T-helper 17 cell (primary cell): Measurements from ENCODE around the gene MGAT4A. TPM values are rescaled to one million over a fixed set of nuclear protein-coding genes. Genes with fewer than 3 reads are reported as not detected.
A peak's percentile ranks its signal among the peaks of the same experiment; 100 is the strongest.

Source experiments
- ATAC-seq: fragments of 150-1000 bp; cut with Tn5 transposase; 2 replicates; pipeline ENCODE4 v1.10.0; 2021; ENCODE audit warnings: mild to moderate bottlenecking, moderate library complexity
- DNase-seq, 3 donors: peaks; one replicate each; pipeline versions ENCODE4 v3.0.0 to v3.0.0-alpha.2; 2020 to 2021
- H3K9me3 ChIP-seq: one replicate; pipeline ENCODE4 v1.7.0; 2013; ENCODE audit warnings: low read length, mild to moderate bottlenecking; ENCODE audit not compliant: control insufficient read depth, poor library complexity, severe bottlenecking
- H3K27ac Mint-ChIP-seq: one replicate; pipeline ENCODE4 v1.8.0; 2022; ENCODE audit warnings: mild to moderate bottlenecking, moderate library complexity, mixed read lengths
- H3K27me3 Mint-ChIP-seq: one replicate; pipeline ENCODE4 v1.8.0; 2022; ENCODE audit warnings: mixed read lengths
- H3K36me3 Mint-ChIP-seq: one replicate; pipeline ENCODE4 v1.8.0; 2022; ENCODE audit warnings: low read depth, mixed read lengths
- H3K4me1 Mint-ChIP-seq: one replicate; pipeline ENCODE4 v1.8.0; 2022; ENCODE audit warnings: mild to moderate bottlenecking, mixed read lengths
- H3K4me3 Mint-ChIP-seq: one replicate; pipeline ENCODE4 v1.8.0; 2022; ENCODE audit warnings: mild to moderate bottlenecking, moderate library complexity, mixed read lengths
- total RNA-seq, 4 donors: library from RNA in 2 of 4; stranded (reverse) in 2 of 4; gene quantifications; one replicate each; pipeline ENCODE4 v1.2.3 and lab custom pipeline; 2022 to 2026

The MGAT4A gene
- total RNA-seq, 2 donors from 2014 or later, result 187 to 205 TPM

DNA sequence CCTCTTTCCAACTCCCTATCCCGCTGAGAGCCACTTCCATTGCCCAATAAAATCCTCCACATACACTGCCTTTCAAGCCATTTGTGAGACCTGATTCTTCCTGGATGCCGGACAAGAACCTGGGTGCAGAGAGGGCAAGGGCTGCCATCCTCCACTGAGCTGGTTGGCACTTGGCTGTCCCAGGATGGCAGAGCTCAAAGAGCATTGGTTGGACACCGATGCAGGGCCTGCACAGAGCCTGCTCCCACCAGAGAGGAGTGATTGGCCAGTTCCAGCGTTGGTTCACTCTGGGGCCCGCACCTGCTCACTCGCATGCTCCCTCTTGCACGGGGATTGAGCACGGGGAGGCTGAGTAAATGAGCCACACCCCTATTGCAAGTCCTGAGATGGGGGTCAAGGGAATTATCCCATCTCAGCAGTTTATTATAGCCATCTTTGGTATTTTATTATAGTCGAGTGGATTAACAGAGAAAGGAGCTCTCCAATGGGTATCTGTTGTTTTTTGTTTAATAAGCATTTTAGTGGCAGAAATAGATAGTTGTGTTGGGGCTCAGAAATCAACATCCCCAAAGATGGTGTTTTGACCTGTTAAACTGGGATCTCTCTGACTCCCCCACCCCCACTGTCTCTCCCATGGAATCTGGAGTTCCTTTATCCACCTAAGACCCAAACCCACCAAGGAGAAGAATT lies 19.8 kb upstream of the MGAT4A start:
- Mint-ChIP-seq H3K27ac (no peak overlapping the region), H3K4me3 (no peak overlapping the region), H3K27me3 (no peaks in the 10 kb centered on the region), H3K4me1 (peaks cover 22% of the 10 kb centered on the region), H3K36me3 (peaks cover 3% of the 10 kb centered on the region)
- DNase-seq, result no peak
- no peaks in the 10 kb centered on the region for H3K9me3 ChIP-seq
- ATAC-seq, result no peak

GRCh38 chr2:98749066-98749450 lies 18.1 kb upstream of the MGAT4A start:
- no peaks in the 10 kb centered on the region for H3K9me3 ChIP-seq
- Mint-ChIP-seq H3K4me3 (peak overlapping the region; percentile 52), H3K27ac (peak overlapping the region; percentile 76), H3K27me3 (no peaks in the 10 kb centered on the region), H3K36me3 (peaks cover 3% of the 10 kb centered on the region), H3K4me1 (peaks cover 27% of the 10 kb centered on the region)
- DNase-seq, result no peak
- peak; percentile 57 for ATAC-seq

- peaks cover 29% of the 10 kb centered on the region for H3K4me1 Mint-ChIP-seq
- no peak for DNase-seq
- H3K27ac Mint-ChIP-seq, result peak overlapping the region; percentile 76
- H3K4me3 Mint-ChIP-seq, result peak overlapping the region; percentile 52
- H3K36me3 Mint-ChIP-seq, result peaks cover 3% of the 10 kb centered on the region
- no peaks in the 10 kb centered on the region for H3K9me3 ChIP-seq
- no peaks in the 10 kb centered on the region for H3K27me3 Mint-ChIP-seq
- no peak for ATAC-seq
Observed at GRCh38 chr2:98748292-98749065, 17.5 kb upstream of the MGAT4A start.

- H3K27me3 Mint-ChIP-seq, result no peaks in the 10 kb centered on the region
- no peak for DNase-seq
- H3K36me3 Mint-ChIP-seq, result peaks cover 3% of the 10 kb centered on the region
- peaks cover 35% of the 10 kb centered on the region for H3K4me1 Mint-ChIP-seq
- H3K27ac Mint-ChIP-seq, result peak overlapping the region; percentile 19
- ATAC-seq, result no peak
- H3K9me3 ChIP-seq, result no peaks in the 10 kb centered on the region
- no peak overlapping the region for H3K4me3 Mint-ChIP-seq
Observed at GRCh38 chr2:98747888-98748287, 17.0 kb upstream of the MGAT4A start.

GRCh38 chr2:98746426-98746825 lies 15.5 kb upstream of the MGAT4A start:
- H3K4me3 Mint-ChIP-seq, result no peak overlapping the region
- H3K4me1 Mint-ChIP-seq, result peaks cover 39% of the 10 kb centered on the region
- ATAC-seq (no peak), DNase-seq (no peak)
- peaks cover 3% of the 10 kb centered on the region for H3K36me3 Mint-ChIP-seq
- no peaks in the 10 kb centered on the region for H3K27me3 Mint-ChIP-seq
- H3K27ac Mint-ChIP-seq, result peak overlapping the region; percentile 47
- H3K9me3 ChIP-seq, result no peaks in the 10 kb centered on the region

- Mint-ChIP-seq H3K4me3 (peak overlapping the region; percentile 12), H3K27me3 (no peaks in the 10 kb centered on the region), H3K27ac (peak overlapping the region; percentile 66), H3K36me3 (peaks cover 7% of the 10 kb centered on the region), H3K4me1 (peaks cover 46% of the 10 kb centered on the region)
- ATAC-seq, result no peak
- DNase-seq, result no peak
- H3K9me3 ChIP-seq, result no peaks in the 10 kb centered on the region
Observed at GRCh38 chr2:98744595-98744994, 13.7 kb upstream of the MGAT4A start.

GRCh38 chr2:98743835-98744234 lies 12.9 kb upstream of the MGAT4A start:
- Mint-ChIP-seq H3K27me3 (no peaks in the 10 kb centered on the region), H3K36me3 (peaks cover 4% of the 10 kb centered on the region), H3K4me3 (peak overlapping the region; percentile 73), H3K27ac (peak overlapping the region; percentile 66), H3K4me1 (peaks cover 41% of the 10 kb centered on the region)
- no peak for ATAC-seq
- no peaks in the 10 kb centered on the region for H3K9me3 ChIP-seq
- DNase-seq, result no peak

- H3K9me3 ChIP-seq, result no peaks in the 10 kb centered on the region
- H3K36me3 Mint-ChIP-seq, result peaks cover 4% of the 10 kb centered on the region
- peak overlapping the region; percentile 97 for H3K27ac Mint-ChIP-seq
- no peak for ATAC-seq
- peaks cover 59% of the 10 kb centered on the region for H3K4me1 Mint-ChIP-seq
- DNase-seq, result no peak
- no peak overlapping the region for H3K4me3 Mint-ChIP-seq
- no peaks in the 10 kb centered on the region for H3K27me3 Mint-ChIP-seq
Observed at GRCh38 chr2:98739020-98739419, 8.1 kb upstream of the MGAT4A start.

- Mint-ChIP-seq H3K36me3 (peaks cover 4% of the 10 kb centered on the region), H3K4me3 (no peak overlapping the region), H3K27me3 (no peaks in the 10 kb centered on the region), H3K4me1 (peaks cover 59% of the 10 kb centered on the region), H3K27ac (peak overlapping the region; percentile 97)
- ATAC-seq (no peak), DNase-seq (no peak)
- H3K9me3 ChIP-seq, result no peaks in the 10 kb centered on the region
Observed at GRCh38 chr2:98738304-98738703, 7.4 kb upstream of the MGAT4A start.

DNA sequence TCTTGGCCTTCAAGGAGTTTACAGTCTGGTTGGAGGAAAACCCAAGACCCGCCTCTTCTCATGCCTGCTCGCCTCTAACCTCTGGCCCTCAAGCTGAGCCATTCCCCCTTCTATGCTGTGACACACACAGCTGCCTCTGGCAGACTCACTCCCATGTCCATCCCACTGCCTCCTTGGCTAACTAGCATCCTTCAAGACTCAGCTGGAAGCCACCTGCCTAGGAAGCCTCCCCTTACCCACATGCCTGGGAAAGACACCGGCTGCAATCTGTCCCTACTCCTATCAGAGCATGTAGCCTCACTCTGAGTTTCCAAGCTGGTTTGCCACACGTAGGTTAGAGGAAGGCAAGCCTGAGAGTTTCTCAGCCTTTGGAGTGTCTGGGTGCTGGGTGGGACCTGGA lies 6.9 kb upstream of the MGAT4A start:
- Mint-ChIP-seq H3K4me1 (peaks cover 59% of the 10 kb centered on the region), H3K27ac (peak overlapping the region; percentile 97), H3K36me3 (peaks cover 4% of the 10 kb centered on the region), H3K4me3 (peak overlapping the region; percentile 70), H3K27me3 (no peaks in the 10 kb centered on the region)
- DNase-seq (no peak), ATAC-seq (no peak)
- H3K9me3 ChIP-seq, result no peaks in the 10 kb centered on the region

DNA sequence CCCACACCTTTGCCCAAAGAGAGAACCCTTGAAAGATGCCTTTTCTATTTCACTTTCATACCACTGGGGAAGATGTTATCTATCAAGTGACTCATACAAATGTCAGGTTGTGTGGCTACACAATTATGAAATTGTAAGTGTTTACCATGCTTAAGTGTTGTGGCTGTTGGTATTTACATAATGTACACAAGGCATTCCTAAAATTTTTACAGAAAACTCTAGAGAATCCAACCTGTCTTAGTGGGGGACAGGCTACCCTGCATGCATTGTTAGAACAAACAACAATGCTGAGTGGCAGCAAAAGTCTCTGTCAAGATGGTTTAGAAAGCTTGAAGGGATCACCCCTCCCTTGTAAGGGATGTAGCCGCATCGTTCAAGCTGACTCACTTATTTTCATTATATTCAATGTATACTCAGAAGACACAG lies 5.5 kb upstream of the MGAT4A start:
- DNase-seq, result no peak
- Mint-ChIP-seq H3K27ac (peak overlapping the region; percentile 97), H3K4me3 (peak overlapping the region; percentile 39), H3K36me3 (peaks cover 4% of the 10 kb centered on the region), H3K27me3 (no peaks in the 10 kb centered on the region), H3K4me1 (peaks cover 66% of the 10 kb centered on the region)
- peak; percentile 58 for ATAC-seq
- no peaks in the 10 kb centered on the region for H3K9me3 ChIP-seq

DNA sequence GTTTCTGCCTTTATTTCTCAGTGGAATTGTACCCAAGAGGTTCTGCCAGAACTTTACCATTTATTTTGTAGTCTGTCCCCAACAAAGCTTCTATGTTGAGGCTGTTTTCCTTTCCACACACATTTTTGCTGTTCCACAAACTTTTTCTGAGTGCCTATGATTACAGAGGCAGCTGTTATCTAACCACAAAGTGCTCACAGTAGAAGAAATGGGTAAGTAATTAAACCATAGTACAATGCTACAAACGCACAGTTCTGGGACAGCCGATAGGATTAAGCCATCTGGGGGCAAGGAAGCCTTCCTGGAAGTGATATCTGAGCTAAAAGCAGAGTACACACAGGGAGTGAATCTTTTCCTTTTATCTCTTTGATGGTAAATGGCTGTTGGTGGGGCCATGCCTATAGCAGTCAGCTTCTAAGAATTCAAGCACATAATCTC lies 3.9 kb upstream of the MGAT4A start:
- DNase-seq (no peak), ATAC-seq (no peak)
- peaks cover 58% of the 10 kb centered on the region for H3K4me1 Mint-ChIP-seq
- peak overlapping the region; percentile 97 for H3K27ac Mint-ChIP-seq
- peak overlapping the region; percentile 93 for H3K4me3 Mint-ChIP-seq
- H3K36me3 Mint-ChIP-seq, result no peaks in the 10 kb centered on the region
- H3K9me3 ChIP-seq, result no peaks in the 10 kb centered on the region
- H3K27me3 Mint-ChIP-seq, result no peaks in the 10 kb centered on the region

GRCh38 chr2:98734162-98734561 lies 3.2 kb upstream of the MGAT4A start:
- ATAC-seq (peak; percentile 18), DNase-seq (no peak)
- Mint-ChIP-seq H3K27ac (peak overlapping the region; percentile 97), H3K27me3 (no peaks in the 10 kb centered on the region), H3K4me3 (peak overlapping the region; percentile 93), H3K36me3 (no peaks in the 10 kb centered on the region), H3K4me1 (peaks cover 60% of the 10 kb centered on the region)
- no peaks in the 10 kb centered on the region for H3K9me3 ChIP-seq
